HCT116 (cell line): ENCODE results near the gene ZC3H7A. TPM values are rescaled to one million over a fixed set of nuclear protein-coding genes. Genes with fewer than 3 reads are reported as not detected.

Experiments used
- ATAC-seq: fragments of 200-7000 bp; cut with Tn5 transposase; 2 replicates; pipeline ENCODE4 v1.9.1; 2020; ENCODE audit warnings: mild to moderate bottlenecking, moderate library complexity
- BruUV-seq: library from RNA; stranded (reverse); fragments of 400-500 nt; replicated peaks from 2 replicates; lab custom pipeline; 2021; lab: Mats Ljungman, UMichigan
- CTCF ChIA-PET: fragments of 300-600 bp; sonication (Branson Sonifier 250); formaldehyde crosslinking; loops from one replicate; lab custom pipeline; 2021; ENCODE audit warnings: antibody characterized with exemption; lab: Charles Lee
- POLR2A ChIA-PET: fragments of 300-600, 350-600 bp; sonication (Branson Sonifier 250); formaldehyde crosslinking; loops from one replicate; lab custom pipeline; 2021; ENCODE audit warnings: antibody characterized with exemption; lab: Charles Lee
- RAD21 ChIA-PET, 2 experiments: fragments of 300-600 bp; sonication (Branson Sonifier 250); formaldehyde crosslinking; loops; one replicate each; lab custom pipeline; 2023; ENCODE audit warnings: low total read pairs in 2 of 2; ENCODE audit not compliant: uncharacterized antibody in 2 of 2, unreplicated experiment in 2 of 2, low non-redundant PET in 1 of 2; lab: Charles Lee
- DNase-seq: peaks from one replicate; pipeline ENCODE4 v3.0.0-alpha.2; 2010; ENCODE audit warnings: low read depth, low spot score
- H2AFZ ChIP-seq: fragments of 200-600 bp; shearing (Covaris generic), sonication (generic); 2 replicates; pipeline ENCODE4 v1.6.1; 2017; ENCODE audit warnings: low read depth, mixed run types, mixed read lengths, antibody characterized with exemption, low read length; ENCODE audit not compliant: poor library complexity, severe bottlenecking
- H3K27ac ChIP-seq: 2 replicates; pipeline ENCODE4 v1.5.1; 2012; ENCODE audit warnings: low read depth, low read length
- H3K27me3 ChIP-seq: fragments of 200-600 bp; sonication (generic); 2 replicates; pipeline ENCODE4 v1.6.1; 2016; ENCODE audit warnings: mixed run types, low read length, mixed read lengths; ENCODE audit not compliant: insufficient read depth
- H3K36me3 ChIP-seq, 2 experiments: fragments of 200-500 bp in 1 of 2; fragments of 200-600 bp in 1 of 2; sonication (Bioruptor generic) in 1 of 2; sonication (generic) in 1 of 2; 2 replicates each; pipeline versions ENCODE4 v1.5.1 to v1.6.1; 2014 to 2016; ENCODE audit warnings: low read length in 2 of 2, inconsistent platforms in 1 of 2, mixed read lengths in 1 of 2, mixed run types in 1 of 2; ENCODE audit not compliant: insufficient read depth in 2 of 2, control insufficient read depth in 1 of 2
- H3K4me1 ChIP-seq, 2 experiments: fragments of 200-600 bp in 1 of 2; sonication (generic) in 1 of 2; 2 replicates each; pipeline versions ENCODE4 v1.5.1 to v1.6.1; 2012 to 2017; ENCODE audit warnings: low read length in 2 of 2, inconsistent platforms in 1 of 2, mild to moderate bottlenecking in 1 of 2, mixed read lengths in 1 of 2, mixed run types in 1 of 2, moderate library complexity in 1 of 2; ENCODE audit not compliant: insufficient read depth in 2 of 2, control insufficient read depth in 1 of 2
- H3K4me2 ChIP-seq: fragments of 200-600 bp; sonication (generic); 2 replicates; pipeline ENCODE4 v1.6.1; 2017; ENCODE audit warnings: mixed run types, low read length, mixed read lengths
- H3K4me3 ChIP-seq, 2 experiments: fragments of 200-600 bp in 1 of 2; sonication (generic) in 1 of 2; replicated peaks in 1 of 2; 2 replicates each; pipeline ENCODE4 v1.5.1; 2011 to 2016; ENCODE audit warnings: low read length in 2 of 2, control low read depth in 1 of 2, low read depth in 1 of 2, mild to moderate bottlenecking in 1 of 2, mixed read lengths in 1 of 2, mixed run types in 1 of 2
- H3K79me2 ChIP-seq: fragments of 200-600 bp; sonication (generic); 2 replicates; pipeline ENCODE4 v1.6.1; 2017; ENCODE audit warnings: mild to moderate bottlenecking, mixed run types, low read length, moderate library complexity, mixed read lengths; ENCODE audit not compliant: insufficient read depth
- H3K9ac ChIP-seq: fragments of 200-600 bp; sonication (generic); 2 replicates; pipeline ENCODE4 v1.6.1; 2016; ENCODE audit warnings: low read length, mixed read lengths
- H3K9me2 ChIP-seq: fragments of 200-600 bp; sonication (generic), shearing (Covaris generic); 2 replicates; pipeline ENCODE4 v1.6.1; 2017; ENCODE audit warnings: mixed run types, mild to moderate bottlenecking, moderate library complexity; ENCODE audit not compliant: insufficient read depth
- H3K9me3 ChIP-seq, 2 experiments: fragments of 200-500 bp in 1 of 2; fragments of 200-600 bp in 1 of 2; sonication (Bioruptor generic) in 1 of 2; sonication (generic) in 1 of 2; 2 replicates each; pipeline ENCODE4 v1.6.1; 2014 to 2017; ENCODE audit warnings: low read length in 2 of 2, mixed read lengths in 2 of 2, inconsistent platforms in 1 of 2, low read depth in 1 of 2, mild to moderate bottlenecking in 1 of 2, mixed run types in 1 of 2, moderate library complexity in 1 of 2; ENCODE audit not compliant: control insufficient read depth in 1 of 2, insufficient read depth in 1 of 2
- H4K20me1 ChIP-seq: fragments of 200-600 bp; sonication (generic), shearing (Covaris generic); 2 replicates; pipeline ENCODE4 v1.6.1; 2017; ENCODE audit warnings: mixed run types, mild to moderate bottlenecking, moderate library complexity; ENCODE audit not compliant: insufficient read depth
- ATF3 ChIP-seq: IDR thresholded peaks from 2 replicates; pipeline ENCODE4 v1.6.1; 2012
- CBX3 ChIP-seq: IDR thresholded peaks from 2 replicates; pipeline ENCODE4 v1.6.1; 2012; ENCODE audit warnings: low read depth
- CTCF ChIP-seq, 3 experiments: fragments of 200-600 bp in 1 of 3; sonication (generic) in 1 of 3; IDR thresholded peaks in 2 of 3; conservative IDR thresholded peaks in 1 of 3; 2 replicates each; pipeline ENCODE4 v1.5.1; 2012 to 2017; ENCODE audit warnings: low read depth in 2 of 3, low read length in 2 of 3, antibody characterized with exemption in 1 of 3, borderline replicate concordance in 1 of 3, control low read depth in 1 of 3, mild to moderate bottlenecking in 1 of 3, mixed read lengths in 1 of 3, mixed run types in 1 of 3, moderate library complexity in 1 of 3; ENCODE audit not compliant: insufficient read depth in 1 of 3
- ELF1 ChIP-seq: IDR thresholded peaks from 2 replicates; pipeline ENCODE4 v1.6.1; 2012; ENCODE audit warnings: low read depth, borderline replicate concordance
- EZH2 ChIP-seq: fragments of 200-600 bp; sonication (generic); IDR thresholded peaks from 2 replicates; pipeline ENCODE4 v1.6.1; 2017; ENCODE audit warnings: antibody characterized with exemption, mixed run types
- EZH2phosphoT487 ChIP-seq: fragments of 200-600 bp; IDR thresholded peaks from 2 replicates; pipeline ENCODE4 v1.6.1; 2018; ENCODE audit warnings: antibody characterized with exemption, borderline replicate concordance
- FOSL1 ChIP-seq: IDR thresholded peaks from 2 replicates; pipeline ENCODE4 v1.6.1; 2012; ENCODE audit warnings: low read depth
- MAX ChIP-seq: IDR thresholded peaks from 2 replicates; pipeline ENCODE4 v1.6.1; 2012
- POLR2A ChIP-seq: IDR thresholded peaks from 2 replicates; pipeline ENCODE4 v1.7.0; 2011; ENCODE audit warnings: borderline replicate concordance; ENCODE audit not compliant: insufficient read depth, insufficient read length; ENCODE audit errors: extremely low read depth
- POLR2AphosphoS5 ChIP-seq: IDR thresholded peaks from 2 replicates; pipeline ENCODE4 v1.6.1; 2011; ENCODE audit warnings: mild to moderate bottlenecking, low read depth, low read length, moderate library complexity
- RAD21 ChIP-seq: IDR thresholded peaks from 2 replicates; pipeline ENCODE4 v1.6.1; 2012; ENCODE audit warnings: low read depth, mild to moderate bottlenecking
- REST ChIP-seq: IDR thresholded peaks from 2 replicates; pipeline ENCODE4 v1.6.1; 2012; ENCODE audit warnings: low read depth
- SIN3A ChIP-seq: IDR thresholded peaks from 2 replicates; pipeline ENCODE4 v1.6.1; 2012; ENCODE audit warnings: low read depth
- SP1 ChIP-seq: IDR thresholded peaks from 2 replicates; pipeline ENCODE4 v1.6.1; 2012; ENCODE audit warnings: low read depth
- SRF ChIP-seq: IDR thresholded peaks from 2 replicates; pipeline ENCODE4 v1.6.1; 2012; ENCODE audit warnings: low read depth
- TCF7L2 ChIP-seq: IDR thresholded peaks from 2 replicates; pipeline ENCODE4 v1.7.0; 2011; ENCODE audit warnings: borderline replicate concordance, inconsistent platforms; ENCODE audit not compliant: insufficient read depth, insufficient read length; ENCODE audit errors: extremely low read depth
- ZBTB33 ChIP-seq: IDR thresholded peaks from 2 replicates; pipeline ENCODE4 v1.6.1; 2011; ENCODE audit warnings: mild to moderate bottlenecking, low read length, moderate library complexity; ENCODE audit not compliant: insufficient replicate concordance; ENCODE audit errors: extremely low read depth
- ZFX ChIP-seq: fragments of 450-650 bp; IDR thresholded peaks from 2 replicates; pipeline ENCODE4 v1.6.1; 2017
- ZNF274 ChIP-seq: fragments of 200-500 bp; sonication (Bioruptor generic); IDR thresholded peaks from 2 replicates; pipeline ENCODE4 v1.6.1; 2014; ENCODE audit warnings: mild to moderate bottlenecking, low read depth, low read length, inconsistent platforms
- intact Hi-C: fragments of 100-400 bp; cut with micrococcal nuclease; formaldehyde crosslinking; loops from 2 replicates; pipeline ENCODE4 v1.10.0; 2022
- total RNA-seq: library from RNA; stranded (reverse); gene quantifications from one replicate; pipeline ENCODE4 v1.2.1, GENCODE V29; 2021; ENCODE audit not compliant: unreplicated experiment

The ZC3H7A gene
- total RNA-seq, 1 experiment from 2014 or later: 33.4 TPM

- intact Hi-C loops: no loop called here
- ATAC-seq (no peak), DNase-seq (no peak)
- no peak overlapping the region for H3K27ac ChIP-seq
- no peaks in the 10 kb centered on the region for H3K79me2 ChIP-seq
- no peak overlapping the region for H3K4me2 ChIP-seq
- CTCF ChIA-PET: no interaction called here
- TF ChIP-seq ELF1 (no peak), SRF (no peak), TCF7L2 (no peak), ZBTB33 (no peak), EZH2 (no peak), POLR2A (no peak), EZH2phosphoT487 (no peak), REST (no peak), SIN3A (no peak), FOSL1 (no peak), POLR2AphosphoS5 (no peak), CBX3 (no peak), RAD21 (no peak), ZFX (no peak), MAX (no peak), CTCF (IDR thresholded peaks at IDR 0.05 in 2 of 3, conservative IDR thresholded peaks at IDR 0.05 in 1 of 3; ENCODE audit: borderline replicate concordance in 1 of 3, insufficient read depth in 1 of 3, low read depth in 2 of 3, low read length in 2 of 3) (no peak), ATF3 (no peak), SP1 (no peak), ZNF274 (no peak)
- no TSS peak for BruUV-seq
- no peak overlapping the region for H3K4me3 ChIP-seq
- no peaks in the 10 kb centered on the region for H3K9me2 ChIP-seq
- no peak overlapping the region for H2AFZ ChIP-seq
- no peaks in the 10 kb centered on the region for H3K9me3 ChIP-seq
- H4K20me1 ChIP-seq: no peaks in the 10 kb centered on the region
- no peaks in the 10 kb centered on the region for H3K4me1 ChIP-seq
- H3K36me3 ChIP-seq: no peaks in the 10 kb centered on the region
- POLR2A ChIA-PET: no interaction called here
- RAD21 ChIA-PET: no interaction called here
- no peaks in the 10 kb centered on the region for H3K27me3 ChIP-seq
- H3K9ac ChIP-seq: no peak overlapping the region
Measured at GRCh38 chr16:11824362-11824761, 27.3 kb upstream of the ZC3H7A start.
